GM12801 (cell line): Measurements from ENCODE around the gene NRARP.

Experiments
- CTCF ChIP-seq: IDR thresholded peaks from one replicate; pipeline ENCODE4 v1.5.1; 2011; ENCODE audit warnings: control low read depth; ENCODE audit not compliant: insufficient read length; ENCODE audit errors: extremely low read depth

Gene NRARP

GRCh38 chr9:137254624-137255447 lies 47.2 kb downstream of the NRARP start, which contains the start of gene NELFB:
TSS of gene NELFB (plus strand) at chr9:137255327.
- no peak for TF ChIP-seq CTCF

DNA sequence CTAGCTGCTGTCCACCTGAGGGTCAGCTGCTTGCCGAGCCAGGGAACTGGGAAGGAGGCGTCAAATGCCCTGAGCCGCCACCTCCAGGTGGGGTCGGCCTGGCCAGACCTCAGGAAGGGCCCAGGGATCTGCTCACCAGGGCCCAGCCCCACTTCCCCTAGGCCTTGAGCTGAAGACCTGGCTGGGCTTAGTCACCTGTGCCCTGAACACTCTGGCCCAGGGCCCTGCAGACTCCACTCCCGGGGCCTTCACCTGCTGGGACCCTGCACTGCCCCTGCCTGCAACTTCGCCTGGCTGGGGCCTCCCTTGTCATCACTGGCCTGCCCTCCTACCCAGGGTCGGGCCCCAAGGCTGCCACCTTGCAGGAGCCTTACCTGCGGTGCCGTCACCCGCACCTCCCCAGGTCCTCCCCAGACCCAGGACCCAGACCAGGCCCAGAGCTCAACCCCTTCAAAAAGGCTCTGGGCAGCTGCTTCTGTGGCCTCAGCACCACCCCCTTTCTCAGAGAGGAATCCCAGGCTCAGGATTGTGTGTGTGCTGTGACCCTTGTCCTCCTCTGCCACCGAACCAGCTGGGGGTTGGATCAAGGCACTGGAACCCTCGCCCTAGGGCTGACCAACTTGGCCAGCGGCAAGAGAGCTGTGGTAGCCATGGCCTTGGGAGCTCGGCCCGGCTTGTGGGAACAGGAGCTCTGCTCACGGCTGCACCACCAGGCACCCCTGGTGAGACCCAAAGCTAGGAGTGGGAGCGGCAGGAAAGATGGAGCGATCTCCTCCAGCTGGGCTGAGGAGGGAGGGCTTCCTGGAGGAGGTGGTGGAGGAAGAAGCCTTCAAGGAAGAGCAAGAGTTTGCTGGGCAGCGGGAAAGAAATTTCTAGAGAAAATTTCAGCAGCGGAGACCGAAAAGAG lies 48.1 kb downstream of the NRARP start:
- TF ChIP-seq CTCF = no peak

DNA sequence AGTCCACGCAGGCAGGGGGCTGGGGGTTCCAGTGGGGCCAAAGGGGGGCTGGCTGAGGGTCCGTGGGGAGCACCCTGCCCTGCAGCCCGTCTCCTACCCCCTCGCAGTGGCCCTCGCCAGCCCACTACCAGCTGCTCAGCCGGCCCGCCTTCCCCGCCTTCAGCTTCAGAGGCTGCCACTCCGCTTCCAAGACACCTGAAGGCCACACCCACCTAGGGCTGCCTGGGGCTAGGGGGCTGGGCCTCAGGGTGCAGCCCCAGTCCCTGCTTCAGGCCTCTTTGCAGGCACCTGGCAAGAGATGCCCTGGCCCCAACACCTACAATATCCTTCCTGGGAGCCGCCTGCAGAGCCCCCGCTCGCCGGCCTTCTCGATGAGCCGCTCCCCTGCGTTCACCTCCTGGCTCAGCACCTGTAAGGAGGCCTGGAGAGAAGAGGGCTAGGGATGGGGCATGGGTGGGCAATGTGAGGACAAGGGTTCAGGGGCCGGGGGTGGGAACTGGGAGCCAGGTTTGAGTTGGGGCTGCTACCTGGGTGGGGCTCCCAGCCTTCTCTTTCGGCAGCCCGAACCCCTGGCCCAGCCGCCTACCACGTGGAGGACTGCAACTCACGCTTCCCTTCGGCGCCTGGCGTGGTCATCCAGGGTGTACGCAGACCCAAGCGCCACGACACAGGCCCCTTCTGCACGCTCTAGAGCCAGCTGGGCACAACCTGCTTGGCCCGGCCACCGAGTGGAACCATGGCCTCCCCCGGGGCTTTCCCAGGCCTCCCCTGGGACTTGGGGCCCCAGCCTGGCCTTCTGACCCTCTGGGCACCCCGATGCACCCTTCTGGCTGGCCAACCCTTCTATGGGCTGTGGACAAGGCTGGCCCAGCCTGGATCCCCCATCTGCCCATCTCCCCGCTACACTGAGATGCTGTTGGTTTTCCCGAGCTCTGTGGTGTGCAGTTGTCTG lies 49.2 kb downstream of the NRARP start:
- no peak for TF ChIP-seq CTCF

DNA sequence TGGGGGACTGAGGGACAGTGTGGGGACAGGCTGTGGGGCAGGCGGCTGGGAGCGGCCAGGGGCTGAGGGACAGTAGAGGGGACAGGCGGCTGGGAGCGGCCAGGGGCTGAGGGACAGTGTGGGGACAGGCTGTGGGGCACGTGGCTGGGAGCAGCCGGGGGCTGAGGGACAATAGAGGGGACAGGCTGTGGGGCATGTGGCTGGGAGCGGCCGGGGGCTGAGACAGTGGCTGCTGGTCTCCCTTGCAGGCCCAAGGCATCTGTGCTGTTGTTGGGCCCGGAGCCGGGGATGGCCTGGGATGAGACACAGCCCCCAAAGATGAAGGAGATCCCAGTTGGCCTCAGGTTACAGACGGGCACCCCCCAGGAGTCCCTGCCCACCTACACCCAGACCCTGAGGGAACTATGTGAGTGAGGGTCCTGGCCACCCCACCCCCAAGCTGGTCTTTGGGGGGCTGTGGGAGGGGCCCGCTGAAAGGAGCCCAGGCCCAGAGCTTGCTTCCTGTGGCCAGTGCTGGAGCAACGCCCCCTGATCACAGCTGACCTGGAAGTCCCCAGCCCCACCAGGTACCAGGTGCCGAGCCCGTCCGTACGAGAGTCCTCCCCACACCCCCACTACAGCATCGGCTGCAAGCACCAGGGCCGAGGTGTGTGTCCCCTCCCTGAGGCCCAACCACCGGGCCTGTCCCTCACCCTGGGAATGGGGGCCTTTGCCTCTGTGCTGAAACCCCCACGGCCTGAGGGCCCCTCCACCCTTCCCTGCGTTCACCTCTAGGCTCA lies 50.4 kb downstream of the NRARP start:
- TF ChIP-seq CTCF = no peak

DNA sequence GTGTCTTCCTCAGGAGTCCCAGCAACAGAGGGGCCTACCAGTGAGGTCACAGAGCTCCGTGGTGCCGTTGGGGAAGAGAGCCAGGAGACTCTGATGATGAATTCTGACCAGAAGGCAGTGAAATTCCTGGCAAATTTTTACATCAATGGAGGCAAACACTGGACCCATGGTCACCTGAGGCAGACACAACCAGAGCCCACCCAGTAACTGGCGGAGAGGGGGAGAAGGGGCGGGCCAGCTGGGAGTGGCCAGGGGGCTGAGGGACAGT lies 50.9 kb downstream of the NRARP start, which contains the start of gene STPG3:
STPG3 (plus strand) TSS at position 93 of the 268 bp plus-strand sequence; CDS start at position 94, 1 bp downstream.
- no peak for TF ChIP-seq CTCF

GRCh38 chr9:137250329-137251193 lies 51.5 kb downstream of the NRARP start:
- no peak for TF ChIP-seq CTCF
